Ascending aorta (tissue), 2 donors: ENCODE data around the gene AMN. TPM values are rescaled to one million over a fixed set of nuclear protein-coding genes. Genes with fewer than 3 reads are reported as not detected.

Source experiments
- DNase-seq, 2 donors: peaks; one replicate each; pipeline ENCODE4 v3.0.0-alpha.2; 2019; ENCODE audit warnings: low spot score in 2 of 2
- H3K27ac ChIP-seq, 2 donors: fragments of 200-600 bp; sonication (generic); one replicate each; pipeline ENCODE4 v1.5.1; 2016 to 2017; ENCODE audit warnings: mild to moderate bottlenecking in 1 of 2
- H3K27me3 ChIP-seq: fragments of 200-600 bp; sonication (generic); one replicate; pipeline ENCODE4 v1.5.1; 2017
- H3K36me3 ChIP-seq, 2 donors: fragments of 200-600 bp; sonication (generic); one replicate each; pipeline ENCODE4 v1.5.1; 2016
- H3K4me1 ChIP-seq, 2 donors: fragments of 200-600 bp; sonication (generic); one replicate each; pipeline ENCODE4 v1.5.1; 2016 to 2017; ENCODE audit warnings: mild to moderate bottlenecking in 1 of 2
- H3K4me3 ChIP-seq, 2 donors: fragments of 200-600 bp; sonication (generic); one replicate each; pipeline ENCODE4 v1.5.1; 2016 to 2017; ENCODE audit warnings: mild to moderate bottlenecking in 1 of 2
- H3K9me3 ChIP-seq, 2 donors: fragments of 200-600 bp; sonication (generic); one replicate each; pipeline ENCODE4 v1.5.1; 2016
- intact Hi-C: fragments of 100-400 bp; cut with DNase I; formaldehyde crosslinking; loops from one replicate; pipeline ENCODE4 v1.15.1; 2023
- total RNA-seq: library from RNA; depleted of rRNA; stranded (reverse); fragments of >200 nt; gene quantifications from one replicate; pipeline ENCODE4 v1.1.0, GENCODE V29; 2016
- TF ChIP-seq, protein P1 (sequence below), 3 experiments: fragments of 200-600 bp in 2 of 3; fragments of 450-650 bp in 1 of 3; sonication (generic) in 2 of 3; IDR thresholded peaks; one replicate each; pipeline ENCODE4 v1.5.1; 2016 to 2019; ENCODE audit warnings: antibody characterized with exemption in 3 of 3, mild to moderate bottlenecking in 1 of 3, moderate library complexity in 1 of 3

Gene AMN
- total RNA-seq, 1 donor from 2014 or later, result 0.32 TPM

- TF ChIP-seq, protein P1, sequence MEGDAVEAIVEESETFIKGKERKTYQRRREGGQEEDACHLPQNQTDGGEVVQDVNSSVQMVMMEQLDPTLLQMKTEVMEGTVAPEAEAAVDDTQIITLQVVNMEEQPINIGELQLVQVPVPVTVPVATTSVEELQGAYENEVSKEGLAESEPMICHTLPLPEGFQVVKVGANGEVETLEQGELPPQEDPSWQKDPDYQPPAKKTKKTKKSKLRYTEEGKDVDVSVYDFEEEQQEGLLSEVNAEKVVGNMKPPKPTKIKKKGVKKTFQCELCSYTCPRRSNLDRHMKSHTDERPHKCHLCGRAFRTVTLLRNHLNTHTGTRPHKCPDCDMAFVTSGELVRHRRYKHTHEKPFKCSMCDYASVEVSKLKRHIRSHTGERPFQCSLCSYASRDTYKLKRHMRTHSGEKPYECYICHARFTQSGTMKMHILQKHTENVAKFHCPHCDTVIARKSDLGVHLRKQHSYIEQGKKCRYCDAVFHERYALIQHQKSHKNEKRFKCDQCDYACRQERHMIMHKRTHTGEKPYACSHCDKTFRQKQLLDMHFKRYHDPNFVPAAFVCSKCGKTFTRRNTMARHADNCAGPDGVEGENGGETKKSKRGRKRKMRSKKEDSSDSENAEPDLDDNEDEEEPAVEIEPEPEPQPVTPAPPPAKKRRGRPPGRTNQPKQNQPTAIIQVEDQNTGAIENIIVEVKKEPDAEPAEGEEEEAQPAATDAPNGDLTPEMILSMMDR (IDR thresholded peaks at IDR 0.05), result peak; percentile 40 to 57 (median 55)
- Histone ChIP-seq H3K27me3 (no peaks in the 10 kb centered on the region), H3K36me3 (no peaks in the 10 kb centered on the region), H3K9me3 (no peaks in the 10 kb centered on the region), H3K4me1 (no peaks in the 10 kb centered on the region), H3K4me3 (no peak overlapping the region), H3K27ac (no peak overlapping the region)
- intact Hi-C loops, result loop anchor here (1.0 to 5.0 kb wide), 2 partner anchors 140 to 223 kb away; partner anchors contain the start of gene TRAF3
- no peak for DNase-seq
Measured at GRCh38 chr14:102917469-102918211, 4.8 kb upstream of the AMN start.

DNA sequence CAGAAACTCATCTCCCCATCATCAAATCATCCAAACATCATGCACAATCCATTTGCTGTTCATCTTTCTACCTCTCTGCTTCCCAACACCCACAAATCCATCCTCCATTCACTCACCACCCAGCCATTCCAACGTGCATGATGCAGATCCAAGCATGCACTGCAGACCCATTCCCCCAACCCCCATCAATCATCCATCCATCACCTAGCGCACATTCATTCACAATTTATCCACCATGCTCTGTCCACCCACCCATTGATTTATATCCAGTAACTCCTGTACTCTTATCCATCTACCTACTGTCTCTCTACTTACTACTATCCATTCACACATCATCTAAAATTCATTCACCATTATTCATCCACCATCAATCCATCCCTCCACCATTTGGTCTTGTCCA lies 4.0 kb upstream of the AMN start:
- DNase-seq, result no peak
- no peaks in the 10 kb centered on the region for H3K9me3 ChIP-seq
- TF ChIP-seq, protein P1 (IDR thresholded peaks at IDR 0.05), result no peak
- H3K27me3 ChIP-seq, result no peaks in the 10 kb centered on the region
- intact Hi-C loops, result loop anchor here (1.0 to 5.0 kb wide), 2 partner anchors 141 to 224 kb away; partner anchors contain the start of gene TRAF3
- H3K27ac ChIP-seq, result no peak overlapping the region
- H3K36me3 ChIP-seq, result no peaks in the 10 kb centered on the region
- no peak overlapping the region for H3K4me3 ChIP-seq
- peaks cover 0 to 3% of the 10 kb centered on the region in 2 donors for H3K4me1 ChIP-seq

- no peaks in the 10 kb centered on the region for H3K36me3 ChIP-seq
- TF ChIP-seq, protein P1 (IDR thresholded peaks at IDR 0.05), result no peak
- intact Hi-C loops, result no loop called here
- H3K27ac ChIP-seq, result no peak overlapping the region
- H3K4me3 ChIP-seq, result no peak overlapping the region
- peaks cover 0 to 3% of the 10 kb centered on the region in 2 donors for H3K4me1 ChIP-seq
- H3K27me3 ChIP-seq, result no peaks in the 10 kb centered on the region
- no peak for DNase-seq
- no peaks in the 10 kb centered on the region for H3K9me3 ChIP-seq
Measured at GRCh38 chr14:102920273-102920997, 2.0 kb upstream of the AMN start.

DNA sequence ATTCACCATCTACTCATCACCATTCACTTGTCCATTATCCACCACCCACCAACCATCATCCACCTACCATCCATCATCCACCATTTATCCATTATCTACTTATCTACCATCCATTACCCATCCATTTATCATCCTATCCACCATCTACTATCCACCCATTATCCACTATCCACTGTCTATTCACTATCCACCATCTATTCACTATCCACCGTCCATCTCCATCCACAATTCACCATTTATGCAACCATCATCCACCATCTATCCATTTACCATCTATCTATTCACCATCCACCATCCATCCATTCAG lies 1.5 kb upstream of the AMN start:
- DNase-seq, result no peak
- Histone ChIP-seq H3K4me1 (peaks cover 0 to 3% of the 10 kb centered on the region in 2 donors), H3K36me3 (no peaks in the 10 kb centered on the region), H3K9me3 (no peaks in the 10 kb centered on the region), H3K27ac (no peak overlapping the region), H3K4me3 (no peak overlapping the region), H3K27me3 (no peaks in the 10 kb centered on the region)
- intact Hi-C loops, result no loop called here
- TF ChIP-seq, protein P1 (IDR thresholded peaks at IDR 0.05), result no peak

GRCh38 chr14:102923201-102923924 lies 900 bp downstream of the AMN start:
- Histone ChIP-seq H3K36me3 (no peaks in the 10 kb centered on the region), H3K4me1 (peaks cover 0 to 6% of the 10 kb centered on the region in 2 donors), H3K27me3 (peaks cover 2% of the 10 kb centered on the region), H3K4me3 (peak overlapping the region in 1 of 2 donors; percentile 29), H3K27ac (no peak overlapping the region), H3K9me3 (no peaks in the 10 kb centered on the region)
- intact Hi-C loops, result no loop called here
- no peak for DNase-seq
- TF ChIP-seq, protein P1 (IDR thresholded peaks at IDR 0.05), result no peak
